Tongue (tissue), 2 donors: ENCODE measurements around the gene BHLHE41. TPM values are rescaled to one million over a fixed set of nuclear protein-coding genes. Genes with fewer than 3 reads are reported as not detected.

Experiments used
- DNase-seq: peaks from one replicate; pipeline ENCODE4 v3.0.0-alpha.2; 2015
- total RNA-seq: library from RNA; depleted of rRNA; stranded (reverse); fragments of >200 nt; gene quantifications from one replicate; pipeline ENCODE4 v1.2.3, GENCODE V29; 2014

The BHLHE41 gene
- total RNA-seq, 1 donor from 2014 or later, result 8.2 TPM

- DNase-seq, result peak; percentile 95
Measured at GRCh38 chr12:26113853-26114719, 10.8 kb downstream of the BHLHE41 start.

GRCh38 chr12:26113181-26113654 is 11.6 kb downstream of the BHLHE41 start:
- DNase-seq, result peak; percentile 44

GRCh38 chr12:26112703-26113147 is 12.1 kb downstream of the BHLHE41 start:
- no peak for DNase-seq

GRCh38 chr12:26112232-26112631 is 12.6 kb downstream of the BHLHE41 start:
- DNase-seq, result no peak

GRCh38 chr12:26109343-26109881 is 15.4 kb downstream of the BHLHE41 start:
- peak; percentile 69 for DNase-seq

- DNase-seq, result no peak
Measured at GRCh38 chr12:26108915-26109314, 15.9 kb downstream of the BHLHE41 start.

- no peak for DNase-seq
Measured at GRCh38 chr12:26106347-26106746, 18.5 kb downstream of the BHLHE41 start.

GRCh38 chr12:26102953-26103352 is 21.9 kb downstream of the BHLHE41 start:
- DNase-seq, result no peak

- no peak for DNase-seq
Measured at GRCh38 chr12:26101763-26102162, 23.1 kb downstream of the BHLHE41 start.

- peak; percentile 57 for DNase-seq
Measured at GRCh38 chr12:26101350-26101734, 23.5 kb downstream of the BHLHE41 start.

GRCh38 chr12:26100666-26101349 is 24.0 kb downstream of the BHLHE41 start:
- no peak for DNase-seq

GRCh38 chr12:26097046-26097878 is 27.6 kb downstream of the BHLHE41 start:
- DNase-seq, result peak; percentile 88

- DNase-seq, result no peak
Measured at GRCh38 chr12:26096036-26096435, 28.8 kb downstream of the BHLHE41 start.

- no peak for DNase-seq
Measured at GRCh38 chr12:26095186-26095585, 29.7 kb downstream of the BHLHE41 start.

- DNase-seq, result no peak
Measured at GRCh38 chr12:26092346-26093105, 32.3 kb downstream of the BHLHE41 start.

GRCh38 chr12:26091822-26092221 is 33.0 kb downstream of the BHLHE41 start:
- DNase-seq, result peak; percentile 42

- DNase-seq, result no peak
Measured at GRCh38 chr12:26090836-26091510, 33.9 kb downstream of the BHLHE41 start.

GRCh38 chr12:26088998-26089397 is 35.8 kb downstream of the BHLHE41 start:
- no peak for DNase-seq

GRCh38 chr12:26086936-26087335 is 37.9 kb downstream of the BHLHE41 start:
- DNase-seq, result no peak

- no peak for DNase-seq
Measured at GRCh38 chr12:26080911-26081310, 43.9 kb downstream of the BHLHE41 start.
